ENCODE results near the gene SLC52A1.

SLC52A1 gene

GRCh38 chr17:4986951-4987766, 48.1 kb downstream of the SLC52A1 start, which contains the start of gene CAMTA2:
TSS of gene CAMTA2 (minus strand) at chr17:4987675. CDS start at chr17:4986222, 1,453 bp downstream.
- DNase-seq = peak; percentile 96

- DNase-seq = no peak
Observed at GRCh38 chr17:4986403-4986802, 48.8 kb downstream of the SLC52A1 start.

Measured in activated effector memory CD4-positive, alpha-beta T cell treated with anti-CD3 and anti-CD28 coated beads, Interleukin-2, amount 50 U/mL, for 16 hours (primary cell).